HepG2 (cell line): ENCODE data around the gene NR2F6. TPM values are rescaled to one million over a fixed set of nuclear protein-coding genes. Genes with fewer than 3 reads are reported as not detected.
A peak's percentile ranks its signal among the peaks of the same experiment; 100 is the strongest.

Experiments
- BCL3 ChIP-seq: sonication (generic); formaldehyde crosslinking; IDR thresholded peaks from 2 replicates; pipeline ENCODE4 v1.5.1; 2020; ENCODE audit warnings: mild to moderate bottlenecking, missing genetic modification reagents, moderate library complexity
- BRD4 ChIP-seq: sonication (generic); formaldehyde crosslinking; IDR thresholded peaks from 2 replicates; pipeline ENCODE4 v1.4.0; 2020; ENCODE audit warnings: missing genetic modification reagents
- EED ChIP-seq: sonication (generic); formaldehyde crosslinking; IDR thresholded peaks from 2 replicates; pipeline ENCODE4 v1.5.0; 2020; ENCODE audit warnings: mild to moderate bottlenecking, missing genetic modification reagents
- FLYWCH1 ChIP-seq: sonication (generic); formaldehyde crosslinking; IDR thresholded peaks from 2 replicates; pipeline ENCODE4 v1.8.1; 2023; ENCODE audit warnings: mild to moderate bottlenecking, missing genetic modification reagents
- HDAC2 ChIP-seq: sonication (generic); formaldehyde crosslinking; IDR thresholded peaks from 2 replicates; pipeline ENCODE4 v1.4.0; 2020; ENCODE audit warnings: missing genetic modification reagents
- HNF4G ChIP-seq, 2 experiments: sonication (generic) in 1 of 2; formaldehyde crosslinking in 1 of 2; IDR thresholded peaks; 2 replicates each; pipeline versions ENCODE4 v1.4.0 to v1.6.1; 2011 to 2020; ENCODE audit warnings: borderline replicate concordance in 2 of 2, low read depth in 2 of 2, mild to moderate bottlenecking in 2 of 2, low read length in 1 of 2, missing genetic modification reagents in 1 of 2, moderate library complexity in 1 of 2
- KDM2A ChIP-seq: sonication (generic); formaldehyde crosslinking; IDR thresholded peaks from 2 replicates; pipeline ENCODE4 v1.4.0; 2020; ENCODE audit warnings: low read depth, missing genetic modification reagents, borderline replicate concordance
- KIAA2018 ChIP-seq: sonication (generic); formaldehyde crosslinking; IDR thresholded peaks from 2 replicates; pipeline ENCODE4 v1.5.0; 2020; ENCODE audit warnings: mild to moderate bottlenecking, missing genetic modification reagents, borderline replicate concordance
- MLLT10 ChIP-seq: sonication (generic); formaldehyde crosslinking; IDR thresholded peaks from 2 replicates; pipeline ENCODE4 v1.4.0; 2020; ENCODE audit warnings: missing genetic modification reagents
- NFYC ChIP-seq: IDR thresholded peaks from 2 replicates; pipeline ENCODE4 v1.6.1; 2016; ENCODE audit warnings: missing genetic modification reagents, missing compliant biosample characterization
- TAF1 ChIP-seq: sonication (generic); formaldehyde crosslinking; IDR thresholded peaks from 2 replicates; pipeline ENCODE4 v1.4.0; 2020; ENCODE audit warnings: missing genetic modification reagents
- U2AF1 ChIP-seq: fragments of 200-400 bp; formaldehyde crosslinking; optimal IDR thresholded peaks from 2 replicates; pipeline ENCODE3; 2017; ENCODE audit warnings: mild to moderate bottlenecking, low read depth, low read length
- ZFY ChIP-seq: sonication (generic); formaldehyde crosslinking; IDR thresholded peaks from 2 replicates; pipeline ENCODE4 v1.4.0; 2020; ENCODE audit warnings: missing genetic modification reagents
- ZNF264 ChIP-seq: sonication (generic); formaldehyde crosslinking; IDR thresholded peaks from 2 replicates; pipeline ENCODE4 v1.4.0; 2020; ENCODE audit warnings: missing genetic modification reagents
- ZNF317 ChIP-seq: sonication (generic); formaldehyde crosslinking; IDR thresholded peaks from 2 replicates; pipeline ENCODE4 v1.5.0; 2020; ENCODE audit warnings: mild to moderate bottlenecking, missing genetic modification reagents
- ZNF563 ChIP-seq: sonication (generic); formaldehyde crosslinking; IDR thresholded peaks from 2 replicates; pipeline ENCODE4 v1.8.0; 2022; ENCODE audit warnings: mild to moderate bottlenecking, moderate library complexity, missing genetic modification reagents
- ZNF580 ChIP-seq: IDR thresholded peaks from 2 replicates; pipeline ENCODE4 v1.6.1; 2016; ENCODE audit warnings: low read depth, borderline replicate concordance
- polyA plus RNA-seq, 8 experiments: library from polyadenylated mRNA; depleted of rRNA in 3 of 8; stranded (reverse) in 7 of 8; unstranded in 1 of 8; fragments of >200 nt; fragmentation: Illumina TruSeq in 4 of 8; extraction: Trizol in 4 of 8; gene quantifications; 2 replicates each; pipeline versions ENCODE4 v1.2.1 to v1.2.3, GENCODE V29; 2011 to 2016; ENCODE audit warnings: low read depth in 4 of 8, missing spikeins in 1 of 8, mixed read lengths in 1 of 8; ENCODE audit not compliant: insufficient read depth in 1 of 8
- total RNA-seq, 5 experiments: library from RNA; depleted of rRNA; stranded (reverse); fragments of >200 nt; fragmentation: Illumina TruSeq; extraction: Trizol; gene quantifications; 2 replicates each; pipeline ENCODE4 v1.2.3, GENCODE V29; 2016; ENCODE audit warnings: low read depth in 1 of 5
- TF ChIP-seq, protein P1 (sequence below): IDR thresholded peaks from 2 replicates; pipeline ENCODE4 v1.6.1; 2012; ENCODE audit warnings: low read depth, low read length, improper control_type of control experiment

Gene NR2F6
- total and polyA plus RNA-seq, 2 of the 13 experiments (the other 11 are each of a cell fraction or from before 2014, with no cell fraction given): 30.9 to 72.4 TPM

GRCh38 chr19:17246681-17247425 is 1.1 kb upstream of the NR2F6 start (continued):
- no peak for TF ChIP-seq KIAA2018 (CRISPR knock-in tag)
- TF ChIP-seq ZFY (CRISPR knock-in tag): peak; percentile 56
- TF ChIP-seq KDM2A (CRISPR knock-in tag): no peak
- TF ChIP-seq ZNF317: no peak
- no peak; the same call in 1 of the 2 replicates for TF ChIP-seq NFYC
- no peak; the same call in 1 of the 2 replicates for TF ChIP-seq TAF1 (CRISPR knock-in tag)
- TF ChIP-seq BRD4 (CRISPR knock-in tag): no peak
- no peak for TF ChIP-seq ZNF563 (CRISPR knock-in tag)
- TF ChIP-seq ZNF264 (CRISPR knock-in tag): 0 out of 2 replicates have a peak, but pooled peaks have one; percentile 35
- TF ChIP-seq MLLT10 (CRISPR knock-in tag): no peak
- no peak for TF ChIP-seq BCL3 (CRISPR knock-in tag)
- peak; percentile 85 for TF ChIP-seq HDAC2 (CRISPR knock-in tag)
- TF ChIP-seq, protein P1, sequence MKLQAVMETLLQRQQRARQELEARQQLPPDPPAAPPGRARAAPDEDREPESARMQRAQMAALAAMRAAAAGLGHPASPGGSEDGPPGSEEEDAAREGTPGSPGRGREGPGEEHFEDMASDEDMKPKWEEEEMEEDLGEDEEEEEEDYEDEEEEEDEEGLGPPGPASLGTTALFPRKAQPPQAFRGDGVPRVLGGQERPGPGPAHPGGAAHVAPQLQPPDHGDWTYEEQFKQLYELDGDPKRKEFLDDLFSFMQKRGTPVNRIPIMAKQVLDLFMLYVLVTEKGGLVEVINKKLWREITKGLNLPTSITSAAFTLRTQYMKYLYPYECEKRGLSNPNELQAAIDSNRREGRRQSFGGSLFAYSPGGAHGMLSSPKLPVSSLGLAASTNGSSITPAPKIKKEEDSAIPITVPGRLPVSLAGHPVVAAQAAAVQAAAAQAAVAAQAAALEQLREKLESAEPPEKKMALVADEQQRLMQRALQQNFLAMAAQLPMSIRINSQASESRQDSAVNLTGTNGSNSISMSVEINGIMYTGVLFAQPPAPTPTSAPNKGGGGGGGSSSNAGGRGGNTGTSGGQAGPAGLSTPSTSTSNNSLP: no peak
- 0 out of 2 replicates have a peak, but pooled peaks have one; percentile 11 for TF ChIP-seq ZNF580 (CRISPR knock-in tag)
- peak; percentile 28; the same call in 1 of the 2 replicates for TF ChIP-seq HNF4G (IDR thresholded peaks at IDR 0.05; ENCODE audit: borderline replicate concordance, low read depth, low read length)
- TF ChIP-seq HNF4G (CRISPR knock-in tag; IDR thresholded peaks at IDR 0.05; ENCODE audit: borderline replicate concordance, low read depth): no peak
- TF ChIP-seq FLYWCH1: no peak
- TF ChIP-seq U2AF1: no peak
- TF ChIP-seq EED (CRISPR knock-in tag): no peak
